Upper lobe of left lung (tissue), 4 donors: Measurements from ENCODE around the gene TPM1.

Experiments
- EP300 ChIP-seq, 4 donors: sonication (generic); formaldehyde crosslinking; IDR thresholded peaks; one replicate each; pipeline ENCODE4 v1.5.1; 2017; ENCODE audit warnings: antibody characterized with exemption in 4 of 4, control low read depth in 2 of 4
- POLR2A ChIP-seq, 4 donors: fragments of 450-650 bp; IDR thresholded peaks; one replicate each; pipeline ENCODE4 v1.5.1; 2016 to 2017; ENCODE audit warnings: antibody characterized with exemption in 4 of 4, mild to moderate bottlenecking in 2 of 4
- TF ChIP-seq, protein P1 (sequence below), 6 experiments: fragments of 450-650 bp in 4 of 6; fragments of 200-600 bp in 2 of 6; sonication (generic) in 2 of 6; IDR thresholded peaks; one replicate each; pipeline ENCODE4 v1.5.1; 2016 to 2019; ENCODE audit warnings: antibody characterized with exemption in 6 of 6

DNA sequence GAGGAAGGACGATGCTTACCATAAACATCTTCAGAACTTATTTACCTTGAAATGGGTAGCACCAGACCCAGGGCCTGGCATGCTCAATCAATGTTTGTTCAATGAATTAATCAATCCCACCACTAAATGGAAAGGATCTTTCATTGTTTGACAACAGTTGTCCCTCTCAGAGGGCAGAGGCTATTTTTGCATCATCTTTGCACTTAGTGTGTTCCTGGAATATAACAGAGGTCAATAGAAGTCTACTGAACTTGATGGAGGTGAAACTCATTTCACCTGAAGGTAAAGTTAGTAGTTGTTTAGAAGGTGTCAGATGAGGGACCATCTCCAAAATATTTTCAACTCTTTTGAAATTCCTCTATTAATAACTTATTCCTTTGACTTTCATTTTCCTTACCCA is 42.3 kb downstream of the TPM1 start:
- TF ChIP-seq, protein P1, sequence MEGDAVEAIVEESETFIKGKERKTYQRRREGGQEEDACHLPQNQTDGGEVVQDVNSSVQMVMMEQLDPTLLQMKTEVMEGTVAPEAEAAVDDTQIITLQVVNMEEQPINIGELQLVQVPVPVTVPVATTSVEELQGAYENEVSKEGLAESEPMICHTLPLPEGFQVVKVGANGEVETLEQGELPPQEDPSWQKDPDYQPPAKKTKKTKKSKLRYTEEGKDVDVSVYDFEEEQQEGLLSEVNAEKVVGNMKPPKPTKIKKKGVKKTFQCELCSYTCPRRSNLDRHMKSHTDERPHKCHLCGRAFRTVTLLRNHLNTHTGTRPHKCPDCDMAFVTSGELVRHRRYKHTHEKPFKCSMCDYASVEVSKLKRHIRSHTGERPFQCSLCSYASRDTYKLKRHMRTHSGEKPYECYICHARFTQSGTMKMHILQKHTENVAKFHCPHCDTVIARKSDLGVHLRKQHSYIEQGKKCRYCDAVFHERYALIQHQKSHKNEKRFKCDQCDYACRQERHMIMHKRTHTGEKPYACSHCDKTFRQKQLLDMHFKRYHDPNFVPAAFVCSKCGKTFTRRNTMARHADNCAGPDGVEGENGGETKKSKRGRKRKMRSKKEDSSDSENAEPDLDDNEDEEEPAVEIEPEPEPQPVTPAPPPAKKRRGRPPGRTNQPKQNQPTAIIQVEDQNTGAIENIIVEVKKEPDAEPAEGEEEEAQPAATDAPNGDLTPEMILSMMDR (IDR thresholded peaks at IDR 0.05), result no peak
- TF ChIP-seq POLR2A (IDR thresholded peaks at IDR 0.05) (no peak), EP300 (IDR thresholded peaks at IDR 0.05) (no peak)
